Activated naive CD4-positive, alpha-beta T cell treated with anti-CD3 and anti-CD28 coated beads for 36 hours (primary cell): ENCODE results near the gene SERPINB8. TPM values are rescaled to one million over a fixed set of nuclear protein-coding genes. Genes with fewer than 3 reads are reported as not detected.

ENCODE experiments used
- CTCF ChIA-PET: fragments of 350-600 bp; sonication (Branson Sonifier 250); formaldehyde crosslinking; loops from one replicate; lab custom pipeline; 2021; ENCODE audit warnings: antibody characterized with exemption; lab: Charles Lee
- DNase-seq: peaks from one replicate; pipeline ENCODE4 v3.0.0-alpha.2; 2020
- H3K27ac Mint-ChIP-seq: one replicate; pipeline ENCODE4 v1.8.0; 2021; ENCODE audit warnings: mild to moderate bottlenecking, mixed read lengths
- H3K27me3 Mint-ChIP-seq: one replicate; pipeline ENCODE4 v1.8.0; 2021; ENCODE audit warnings: low read depth, mixed read lengths
- H3K36me3 Mint-ChIP-seq: one replicate; pipeline ENCODE4 v1.8.0; 2021; ENCODE audit warnings: low read depth, mixed read lengths
- H3K4me1 Mint-ChIP-seq: one replicate; pipeline ENCODE4 v1.8.0; 2021; ENCODE audit warnings: low read depth, mixed read lengths
- H3K4me3 Mint-ChIP-seq: one replicate; pipeline ENCODE4 v1.8.0; 2021; ENCODE audit warnings: mild to moderate bottlenecking, moderate library complexity, mixed read lengths
- H3K9me3 Mint-ChIP-seq: one replicate; pipeline ENCODE4 v1.8.0; 2021; ENCODE audit warnings: mixed read lengths
- intact Hi-C: fragments of 100-400 bp; cut with micrococcal nuclease; formaldehyde crosslinking; loops from one replicate; pipeline ENCODE4 v1.15.1; 2023
- total RNA-seq, 2 experiments: library from RNA; stranded (reverse); gene quantifications; one replicate each; pipeline ENCODE4 v1.2.3, GENCODE V29; 2021

The SERPINB8 gene
- total RNA-seq, 2 experiments from 2014 or later, result 10.5 to 11.7 TPM

GRCh38 chr18:64027931-64028695, 58.2 kb downstream of the SERPINB8 start:
- H3K36me3 Mint-ChIP-seq, result no peaks in the 10 kb centered on the region
- CTCF ChIA-PET, result interaction anchor here (0.6 to 1.0 kb wide), 2 partner anchors 32 to 306 kb away, joined by 3 read pairs; no protein-coding TSS in a partner anchor
- H3K4me1 Mint-ChIP-seq, result peaks cover 2% of the 10 kb centered on the region
- DNase-seq, result no peak
- no peak overlapping the region for H3K4me3 Mint-ChIP-seq
- no peak overlapping the region for H3K27ac Mint-ChIP-seq
- no peaks in the 10 kb centered on the region for H3K9me3 Mint-ChIP-seq
- intact Hi-C loops, result no loop called here
- peaks cover 14% of the 10 kb centered on the region for H3K27me3 Mint-ChIP-seq

DNA sequence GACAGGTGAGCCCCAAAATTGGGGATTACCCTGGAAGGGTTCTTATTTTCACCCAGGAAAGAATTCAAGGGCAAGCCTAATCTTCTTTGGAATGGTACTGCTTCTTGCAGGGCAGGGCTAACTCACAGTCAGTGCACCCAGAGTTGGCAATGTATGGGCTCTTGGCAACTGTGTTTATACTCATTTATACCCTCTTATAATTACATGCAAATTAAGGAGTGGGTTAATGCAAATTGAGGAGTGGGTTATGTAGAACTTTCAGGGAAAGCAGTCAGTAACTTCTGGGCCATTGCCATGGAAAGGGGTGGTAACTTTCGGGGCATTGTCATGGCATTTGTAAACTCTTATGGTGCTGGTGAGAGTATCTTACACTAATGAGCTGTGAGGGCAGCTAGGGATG, 59.2 kb downstream of the SERPINB8 start:
- intact Hi-C loops, result no loop called here
- Mint-ChIP-seq H3K9me3 (no peaks in the 10 kb centered on the region), H3K27ac (no peak overlapping the region)

DNA sequence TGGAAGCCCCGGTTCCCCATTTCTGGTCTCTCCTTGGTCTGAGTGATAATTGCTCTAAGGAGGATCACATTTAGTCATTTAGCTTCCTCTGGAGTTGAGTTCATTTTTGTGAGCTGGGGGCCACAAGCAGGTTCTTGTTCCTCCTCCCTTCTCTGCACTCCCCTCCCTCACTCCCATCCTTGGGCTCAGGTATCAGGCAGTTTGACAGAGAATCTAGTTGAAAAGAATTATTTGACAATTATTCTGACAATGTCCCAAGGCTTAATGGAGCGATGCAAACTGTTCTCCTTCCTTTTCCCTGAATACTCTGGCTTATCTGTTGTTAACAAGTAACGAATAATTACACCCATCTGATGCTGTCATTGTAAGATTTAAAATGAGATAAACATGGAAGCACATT, 61.5 kb downstream of the SERPINB8 start:
- Mint-ChIP-seq H3K4me3 (no peak overlapping the region), H3K4me1 (peaks cover 2% of the 10 kb centered on the region), H3K27ac (no peak overlapping the region), H3K27me3 (peaks cover 14% of the 10 kb centered on the region), H3K9me3 (no peaks in the 10 kb centered on the region), H3K36me3 (no peaks in the 10 kb centered on the region)
- DNase-seq, result no peak
- intact Hi-C loops, result loop anchor here (10.0 kb wide), 1 partner anchor 1723 kb away; the partner anchor contains the start of gene CDH7
- CTCF ChIA-PET, result no interaction called here

More for the DNA sequence above, 59.2 kb downstream of the SERPINB8 start:
- Mint-ChIP-seq H3K4me3 (no peak overlapping the region), H3K36me3 (no peaks in the 10 kb centered on the region), H3K4me1 (peaks cover 2% of the 10 kb centered on the region), H3K27me3 (peaks cover 14% of the 10 kb centered on the region)
- DNase-seq, result no peak
- CTCF ChIA-PET, result interaction anchor here (1.0 to 1.6 kb wide), 2 partner anchors 12 to 305 kb away, joined by 3 read pairs; no protein-coding TSS in a partner anchor

GRCh38 chr18:64032312-64032711, 62.4 kb downstream of the SERPINB8 start:
- Mint-ChIP-seq H3K36me3 (no peaks in the 10 kb centered on the region), H3K27ac (no peak overlapping the region), H3K9me3 (no peaks in the 10 kb centered on the region), H3K4me1 (peaks cover 2% of the 10 kb centered on the region), H3K27me3 (peaks cover 18% of the 10 kb centered on the region), H3K4me3 (no peak overlapping the region)
- DNase-seq, result no peak
- intact Hi-C loops, result loop anchor here (10.0 kb wide), 1 partner anchor 1722 kb away; the partner anchor contains the start of gene CDH7
- CTCF ChIA-PET, result no interaction called here

- intact Hi-C loops, result loop anchor here (1.0 to 10.0 kb wide), 2 partner anchors 371 to 1717 kb away; partner anchors contain the start of gene CDH7
- no peaks in the 10 kb centered on the region for H3K4me1 Mint-ChIP-seq
- H3K36me3 Mint-ChIP-seq, result no peaks in the 10 kb centered on the region
- H3K4me3 Mint-ChIP-seq, result no peak overlapping the region
- peaks cover 10% of the 10 kb centered on the region for H3K27me3 Mint-ChIP-seq
- H3K27ac Mint-ChIP-seq, result no peak overlapping the region
- CTCF ChIA-PET, result interaction anchor here (0.6 to 2.1 kb wide), 6 partner anchors 15 to 199 kb away, joined by 3 to 4 read pairs (median 4); no protein-coding TSS in a partner anchor
- no peaks in the 10 kb centered on the region for H3K9me3 Mint-ChIP-seq
- no peak for DNase-seq
Observed at GRCh38 chr18:64037812-64038414, 68.0 kb downstream of the SERPINB8 start.

Other genes starting within 250 kb of the SERPINB8 start
- gene SERPINB7, start 194.7 kb upstream of the SERPINB8 start, total RNA-seq, result not detected
- not detected for gene SERPINB2, start 82.4 kb upstream of the SERPINB8 start, total RNA-seq
- not detected for gene SERPINB10, start 62.1 kb upstream of the SERPINB8 start, total RNA-seq
- 10 to 100 TPM; 25.0 to 31.7 TPM for gene HMSD, start 20.8 kb upstream of the SERPINB8 start, total RNA-seq
- gene LINC00305, start 179.0 kb downstream of the SERPINB8 start, total RNA-seq, result not detected